Neuron (in vitro differentiated cells): ENCODE measurements around the gene NOXRED1.

Experiments
- H2AFZ ChIP-seq: one replicate; pipeline ENCODE4 v1.6.1; 2013; ENCODE audit warnings: low read depth, mild to moderate bottlenecking, inconsistent platforms, low read length, moderate library complexity
- H3K27me3 ChIP-seq: one replicate; pipeline ENCODE4 v1.6.1; 2013; ENCODE audit warnings: low read length; ENCODE audit not compliant: insufficient read depth
- H3K36me3 ChIP-seq: one replicate; pipeline ENCODE4 v1.6.1; 2013; ENCODE audit warnings: low read length; ENCODE audit not compliant: insufficient read depth
- H3K4me1 ChIP-seq: one replicate; pipeline ENCODE4 v1.6.1; 2013; ENCODE audit warnings: low read length; ENCODE audit not compliant: insufficient read depth
- H3K4me3 ChIP-seq: 2 replicates; pipeline ENCODE4 v1.5.1; 2013; ENCODE audit warnings: mild to moderate bottlenecking, low read length, moderate library complexity
- H3K9me3 ChIP-seq: one replicate; pipeline ENCODE4 v1.6.1; 2013; ENCODE audit warnings: low read length

Gene NOXRED1

DNA sequence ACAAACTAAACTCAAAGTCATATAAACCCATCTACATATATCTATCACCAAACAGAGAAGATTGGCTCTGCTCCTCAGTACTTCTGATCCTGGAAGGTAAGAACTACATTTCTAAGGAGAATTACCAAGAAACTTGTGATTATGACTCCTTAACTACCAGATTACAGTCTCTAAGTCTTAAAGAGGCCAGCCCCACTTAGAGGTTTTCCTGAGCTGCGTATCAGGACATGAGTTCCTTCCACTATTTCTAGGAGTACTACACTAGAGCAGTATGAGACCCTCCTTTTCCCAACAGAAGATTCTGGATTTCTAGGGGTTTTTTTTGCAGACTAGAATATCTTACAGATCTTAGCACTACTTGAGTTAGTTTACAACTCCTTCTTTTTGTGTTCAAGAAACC lies at the start of gene NOXRED1:
TSS of gene NOXRED1 (minus strand) at position 101 of the 400 bp plus-strand sequence. CDS start 634 bp downstream, outside the sequence.
- Histone ChIP-seq H3K9me3 (peaks cover 7% of the 10 kb centered on the region), H3K36me3 (peaks cover 55% of the 10 kb centered on the region)

GRCh38 chr14:77470224-77470870 lies 47.0 kb upstream of the NOXRED1 start:
- H3K4me1 ChIP-seq = no peaks in the 10 kb centered on the region
- H3K27me3 ChIP-seq = peaks cover 4% of the 10 kb centered on the region
- no peak overlapping the region for H3K4me3 ChIP-seq
- peaks cover 43% of the 10 kb centered on the region for H3K36me3 ChIP-seq
- H2AFZ ChIP-seq = no peak overlapping the region
- H3K9me3 ChIP-seq = no peaks in the 10 kb centered on the region

More for the DNA sequence above, at the start of gene NOXRED1:
- H2AFZ ChIP-seq = no peak within 1 kb of the TSS
- H3K4me3 ChIP-seq = no peak within 1 kb of the TSS
- no peaks in the 10 kb centered on the region for H3K27me3 ChIP-seq
- no peaks in the 10 kb centered on the region for H3K4me1 ChIP-seq

DNA sequence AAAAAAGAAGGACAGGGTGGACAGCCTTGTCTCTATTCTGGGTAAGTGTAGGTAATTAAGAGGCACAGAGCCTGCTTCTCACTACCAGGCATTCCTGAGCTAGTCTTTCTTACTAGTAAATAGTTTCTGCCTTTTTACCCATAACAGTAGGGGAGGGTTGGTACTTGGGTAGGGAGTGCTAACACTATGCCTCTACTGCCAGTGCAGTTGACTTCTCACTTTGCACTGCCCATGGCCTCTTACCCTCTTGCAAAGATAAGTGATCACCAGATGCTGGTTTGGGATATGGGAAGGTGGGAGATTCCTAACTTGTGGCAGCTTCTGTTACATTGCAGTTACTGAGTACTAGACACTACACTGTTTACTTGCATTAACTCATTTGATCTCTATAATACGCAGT lies 46.2 kb upstream of the NOXRED1 start:
- no peaks in the 10 kb centered on the region for H3K9me3 ChIP-seq
- H3K27me3 ChIP-seq = peaks cover 1% of the 10 kb centered on the region
- no peaks in the 10 kb centered on the region for H3K4me1 ChIP-seq
- peaks cover 51% of the 10 kb centered on the region for H3K36me3 ChIP-seq
- no peak overlapping the region for H2AFZ ChIP-seq
- no peak overlapping the region for H3K4me3 ChIP-seq

DNA sequence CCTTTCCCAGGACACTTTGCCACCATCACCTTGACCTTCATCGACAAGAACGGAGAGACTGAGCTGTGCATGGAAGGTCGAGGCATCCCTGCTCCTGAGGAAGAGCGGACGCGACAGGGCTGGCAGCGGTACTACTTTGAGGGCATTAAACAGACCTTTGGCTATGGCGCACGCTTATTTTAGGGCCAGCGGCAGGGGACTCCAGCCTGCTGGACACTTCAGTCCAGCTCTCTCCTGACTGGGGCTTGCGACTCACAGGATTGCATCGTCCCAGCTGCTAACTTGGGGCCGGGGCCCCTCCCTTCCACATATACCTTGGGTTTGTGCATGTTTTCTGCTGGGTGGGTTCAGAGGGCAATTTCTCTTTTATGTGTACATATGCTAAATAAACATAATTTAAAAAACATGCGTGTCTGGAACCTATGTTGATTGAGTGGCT lies 45.8 kb upstream of the NOXRED1 start:
- peaks cover 54% of the 10 kb centered on the region for H3K36me3 ChIP-seq
- no peaks in the 10 kb centered on the region for H3K9me3 ChIP-seq
- H2AFZ ChIP-seq = no peak overlapping the region
- no peak overlapping the region for H3K4me3 ChIP-seq
- no peaks in the 10 kb centered on the region for H3K4me1 ChIP-seq
- no peaks in the 10 kb centered on the region for H3K27me3 ChIP-seq

DNA sequence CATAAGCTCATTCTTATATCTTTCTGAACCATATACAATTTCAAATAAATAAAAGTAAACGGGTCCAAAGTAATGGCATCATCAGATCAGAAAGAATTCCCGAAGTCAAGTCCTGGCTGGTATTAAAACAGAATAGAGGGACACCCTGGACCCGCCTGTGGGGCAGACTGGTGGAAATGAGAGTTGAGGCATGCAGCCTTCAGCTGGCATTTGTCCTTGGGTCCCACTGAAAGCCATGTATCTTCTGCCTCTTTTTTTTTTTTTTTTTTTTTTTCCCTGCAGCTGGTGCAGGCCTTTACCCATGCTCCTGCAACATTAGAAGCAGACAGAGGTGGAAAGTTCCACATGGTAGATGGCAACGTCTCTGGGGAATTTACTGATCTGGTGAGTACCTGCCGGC lies 44.5 kb upstream of the NOXRED1 start:
- no peaks in the 10 kb centered on the region for H3K9me3 ChIP-seq
- no peak overlapping the region for H2AFZ ChIP-seq
- no peak overlapping the region for H3K4me3 ChIP-seq
- H3K36me3 ChIP-seq = peaks cover 66% of the 10 kb centered on the region
- no peaks in the 10 kb centered on the region for H3K4me1 ChIP-seq
- no peaks in the 10 kb centered on the region for H3K27me3 ChIP-seq

GRCh38 chr14:77459072-77459723 lies 35.9 kb upstream of the NOXRED1 start:
- peak overlapping the region; percentile 67 for H3K4me3 ChIP-seq
- peaks cover 40% of the 10 kb centered on the region for H3K36me3 ChIP-seq
- no peaks in the 10 kb centered on the region for H3K27me3 ChIP-seq
- H2AFZ ChIP-seq = no peak overlapping the region
- H3K9me3 ChIP-seq = no peaks in the 10 kb centered on the region
- H3K4me1 ChIP-seq = peaks cover 12% of the 10 kb centered on the region

GRCh38 chr14:77458249-77458950 lies 35.1 kb upstream of the NOXRED1 start:
- Histone ChIP-seq H3K4me3 (peak overlapping the region; percentile 67), H3K27me3 (no peaks in the 10 kb centered on the region), H3K36me3 (peaks cover 37% of the 10 kb centered on the region), H3K9me3 (no peaks in the 10 kb centered on the region), H2AFZ (peak overlapping the region; percentile 31), H3K4me1 (peaks cover 12% of the 10 kb centered on the region)

- H3K4me1 ChIP-seq = peaks cover 12% of the 10 kb centered on the region
- H2AFZ ChIP-seq = peak within 1 kb of the TSS; percentile 56
- no peaks in the 10 kb centered on the region for H3K27me3 ChIP-seq
- H3K4me3 ChIP-seq = peak within 1 kb of the TSS; percentile 67
- peaks cover 36% of the 10 kb centered on the region for H3K36me3 ChIP-seq
- H3K9me3 ChIP-seq = no peaks in the 10 kb centered on the region
Measured at GRCh38 chr14:77457522-77458248, 34.4 kb upstream of the NOXRED1 start, which contains the start of the genes AHSA1 and VIPAS39. Gene AHSA1 (plus strand): TSS chr14:77458093. CDS start chr14:77458190, 97 bp downstream. Gene VIPAS39 (minus strand): TSS chr14:77457601. CDS start chr14:77454102, 3,499 bp downstream.

GRCh38 chr14:77457115-77457521 lies 33.8 kb upstream of the NOXRED1 start:
- H3K4me1 ChIP-seq = peaks cover 12% of the 10 kb centered on the region
- peak overlapping the region; percentile 67 for H3K4me3 ChIP-seq
- H3K27me3 ChIP-seq = no peaks in the 10 kb centered on the region
- H3K36me3 ChIP-seq = peaks cover 31% of the 10 kb centered on the region
- H3K9me3 ChIP-seq = no peaks in the 10 kb centered on the region
- H2AFZ ChIP-seq = peak overlapping the region; percentile 56

GRCh38 chr14:77455966-77456640 lies 32.8 kb upstream of the NOXRED1 start:
- Histone ChIP-seq H3K4me1 (peaks cover 12% of the 10 kb centered on the region), H3K36me3 (peaks cover 31% of the 10 kb centered on the region), H3K4me3 (peak overlapping the region; percentile 67), H3K9me3 (no peaks in the 10 kb centered on the region), H3K27me3 (no peaks in the 10 kb centered on the region), H2AFZ (no peak overlapping the region)

DNA sequence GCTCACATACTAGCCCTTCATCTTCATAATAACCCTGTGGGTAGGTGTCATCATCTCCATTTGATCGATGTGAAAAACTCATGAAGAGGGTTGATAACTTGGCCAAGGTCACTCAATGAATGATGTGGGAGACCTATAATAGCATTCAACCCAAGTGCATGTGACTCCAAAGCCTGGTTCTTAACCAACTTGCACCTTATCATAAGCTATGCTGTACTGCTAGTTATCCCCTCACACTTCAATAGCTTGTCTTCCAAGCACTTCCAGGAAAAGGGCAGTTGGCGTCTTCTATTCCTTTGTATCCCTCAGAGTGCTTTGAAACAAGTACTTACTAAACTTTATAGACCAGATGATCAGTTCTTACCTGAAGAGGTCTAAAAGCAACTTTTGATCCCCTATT lies 18.9 kb upstream of the NOXRED1 start:
- H3K36me3 ChIP-seq = peaks cover 62% of the 10 kb centered on the region
- H2AFZ ChIP-seq = no peak overlapping the region
- no peaks in the 10 kb centered on the region for H3K9me3 ChIP-seq
- H3K4me3 ChIP-seq = no peak overlapping the region
- H3K27me3 ChIP-seq = no peaks in the 10 kb centered on the region
- no peaks in the 10 kb centered on the region for H3K4me1 ChIP-seq

DNA sequence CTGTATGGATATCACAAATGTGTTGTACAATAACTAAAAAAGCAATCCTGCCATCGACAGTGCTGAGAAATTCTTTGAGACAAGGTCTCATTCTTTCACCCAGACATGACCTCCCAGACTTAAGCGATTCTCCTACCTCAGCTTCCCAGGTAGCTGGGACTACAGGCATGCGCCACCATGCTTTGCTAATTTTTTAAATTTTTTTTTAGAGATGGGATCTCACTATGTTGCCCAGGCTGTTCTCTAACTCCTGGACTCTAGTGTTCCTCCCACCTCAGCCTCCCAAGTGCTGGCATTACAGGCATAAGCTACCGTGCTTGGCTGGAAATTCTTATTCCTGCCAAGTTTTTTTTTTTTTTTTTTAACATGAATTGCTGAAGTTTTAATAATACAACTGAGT lies 16.5 kb upstream of the NOXRED1 start:
- H3K4me3 ChIP-seq = no peak overlapping the region
- peaks cover 70% of the 10 kb centered on the region for H3K36me3 ChIP-seq
- no peaks in the 10 kb centered on the region for H3K27me3 ChIP-seq
- no peaks in the 10 kb centered on the region for H3K4me1 ChIP-seq
- H3K9me3 ChIP-seq = no peaks in the 10 kb centered on the region
- no peak overlapping the region for H2AFZ ChIP-seq
